K562 (cell line): ENCODE measurements around the gene GNG7.

Source experiments
- NFE2L1 ChIP-seq: fragments of 450-650 bp; IDR thresholded peaks from 2 replicates; pipeline ENCODE4 v1.6.1; 2016; ENCODE audit warnings: missing genetic modification characterization, low read depth, mild to moderate bottlenecking, missing compliant biosample characterization, moderate library complexity, borderline replicate concordance
- SIN3A ChIP-seq, 2 experiments: fragments of 150-350 bp in 1 of 2; IDR thresholded peaks; 2 replicates each; pipeline ENCODE4 v1.6.1; 2011 to 2016; ENCODE audit warnings: borderline replicate concordance in 2 of 2, low read depth in 2 of 2, low read length in 2 of 2, mild to moderate bottlenecking in 2 of 2, moderate library complexity in 2 of 2; ENCODE audit not compliant: control insufficient read depth in 1 of 2
- SMAD4 ChIP-seq: fragments of 250-450 bp; sonication (Bioruptor Pico); conservative IDR thresholded peaks from 2 replicates; pipeline ENCODE4 v1.8.0; 2021; ENCODE audit warnings: inconsistent platforms, mild to moderate bottlenecking, moderate library complexity
- SRSF1 ChIP-seq: fragments of 200-400 bp; formaldehyde crosslinking; IDR thresholded peaks from 2 replicates; pipeline ENCODE4 v1.6.1; 2017; ENCODE audit warnings: mild to moderate bottlenecking, low read depth, low read length, moderate library complexity

GRCh38 chr19:2485428-2485827, 217.1 kb downstream of the GNG7 start:
- TF ChIP-seq SMAD4 (CRISPR knock-in tag), result no peak
- TF ChIP-seq SRSF1, result no peak
- TF ChIP-seq NFE2L1 (tag), result no peak
- TF ChIP-seq SIN3A (IDR thresholded peaks at IDR 0.05; ENCODE audit: borderline replicate concordance in 2 of 2, control insufficient read depth in 1 of 2, low read depth in 2 of 2, low read length in 2 of 2), result no peak
